Sigmoid colon (tissue), 7 donors: ENCODE results near the gene ANXA2R. TPM values are rescaled to one million over a fixed set of nuclear protein-coding genes. Genes with fewer than 3 reads are reported as not detected.

Experiments used
- DNase-seq: peaks from one replicate; pipeline ENCODE4 v3.0.0-alpha.2; 2019
- H3K27ac ChIP-seq, 4 donors: fragments of 200-600 bp; sonication (generic); one replicate each; pipeline ENCODE4 v1.5.1; 2016 to 2019; ENCODE audit warnings: mild to moderate bottlenecking in 1 of 4
- H3K27me3 ChIP-seq, 3 donors: fragments of 200-600 bp; sonication (generic); one replicate each; pipeline ENCODE4 v1.5.1; 2019; ENCODE audit warnings: mild to moderate bottlenecking in 1 of 3
- H3K36me3 ChIP-seq, 4 donors: fragments of 200-600 bp; sonication (generic); one replicate each; pipeline ENCODE4 v1.5.1; 2016 to 2019
- H3K4me1 ChIP-seq, 4 donors: fragments of 200-600 bp; sonication (generic); one replicate each; pipeline ENCODE4 v1.5.1; 2017 to 2019
- H3K4me3 ChIP-seq, 4 donors: fragments of 200-600 bp; sonication (generic); one replicate each; pipeline ENCODE4 v1.5.1; 2017 to 2019; ENCODE audit warnings: mild to moderate bottlenecking in 2 of 4, moderate library complexity in 1 of 4
- H3K9me3 ChIP-seq, 4 donors: fragments of 200-600 bp in 3 of 4; sonication (generic) in 3 of 4; one replicate each; pipeline versions ENCODE4 v1.5.1 to v1.6.1; 2013 to 2019
- CTCF ChIP-seq, 4 experiments: fragments of 450-650 bp in 3 of 4; fragments of 200-600 bp in 1 of 4; IDR thresholded peaks; one replicate each; pipeline ENCODE4 v1.5.1; 2016 to 2019; ENCODE audit warnings: antibody characterized with exemption in 4 of 4, mild to moderate bottlenecking in 3 of 4, moderate library complexity in 2 of 4
- EP300 ChIP-seq, 4 donors: sonication (generic); formaldehyde crosslinking; IDR thresholded peaks; one replicate each; pipeline ENCODE4 v1.6.1; 2017; ENCODE audit warnings: antibody characterized with exemption in 4 of 4
- POLR2A ChIP-seq, 2 donors: fragments of 450-650 bp; IDR thresholded peaks; one replicate each; pipeline ENCODE4 v1.6.1; 2016; ENCODE audit warnings: antibody characterized with exemption in 2 of 2, mild to moderate bottlenecking in 2 of 2, moderate library complexity in 2 of 2
- POLR2AphosphoS5 ChIP-seq, 4 donors: sonication (generic); formaldehyde crosslinking; IDR thresholded peaks; one replicate each; pipeline ENCODE4 v1.6.1; 2017; ENCODE audit warnings: antibody characterized with exemption in 4 of 4
- WGBS, 2 donors: extraction: QIAGEN DNeasy Blood & Tissue Kit; methylation state at CpG; one replicate each; pipeline ENCODE4 v1.1.7; 2013; 5-methylcytosine and 5-hydroxymethylcytosine counted together
- intact Hi-C: fragments of 100-400 bp; cut with DNase I; formaldehyde crosslinking; loops from one replicate; pipeline ENCODE4 v1.15.1; 2023
- polyA plus RNA-seq, 3 donors: library from polyadenylated mRNA; stranded (reverse); fragments of 200-250 nt; gene quantifications; one replicate each; pipeline ENCODE4 v1.2.3, GENCODE V29; 2013
- total RNA-seq, 4 donors: library from RNA; depleted of rRNA; stranded (reverse); fragments of >200 nt; gene quantifications; one replicate each; pipeline ENCODE4 v1.1.0, GENCODE V29; 2016
- donor health status: healthy with polysubstance abuse.
- donor health status: Bipolar disorder and iron deficiency.
- donor health status: healthy.

Gene ANXA2R
- total and polyA plus RNA-seq, 7 donors = 0.69 to 12.4 (median 3.2) TPM

GRCh38 chr5:43021151-43021550 lies 19.0 kb downstream of the ANXA2R start:
- intact Hi-C loops = loop anchor here (2.0 kb wide), 1 partner anchor 20 kb away; the partner anchor contains the start of gene ANXA2R
- no peaks in the 10 kb centered on the region for H3K9me3 ChIP-seq
- no peak overlapping the region for H3K4me3 ChIP-seq
- peaks cover 0 to 17% (median 15%) of the 10 kb centered on the region in 4 donors for H3K4me1 ChIP-seq
- no peak for DNase-seq
- TF ChIP-seq POLR2A (IDR thresholded peaks at IDR 0.05) (no peak), EP300 (IDR thresholded peaks at IDR 0.05) (no peak), CTCF (IDR thresholded peaks at IDR 0.05) (no peak), POLR2AphosphoS5 (IDR thresholded peaks at IDR 0.05) (no peak)
- peaks cover 31 to 95% (median 60%) of the 10 kb centered on the region in 3 donors for H3K27me3 ChIP-seq
- H3K27ac ChIP-seq = no peak overlapping the region
- WGBS, 2 donors = 86 to 93% methylated on average over 2 of the region's 2 CpGs
- no peaks in the 10 kb centered on the region for H3K36me3 ChIP-seq

- H3K36me3 ChIP-seq = no peaks in the 10 kb centered on the region
- 6 to 7% methylated on average over 11 of the region's 11 CpGs for WGBS, 2 donors
- peak overlapping the region; percentile 78 to 86 (median 84) for H3K27ac ChIP-seq
- no peak for DNase-seq
- TF ChIP-seq POLR2AphosphoS5 (IDR thresholded peaks at IDR 0.05) (no peak), EP300 (IDR thresholded peaks at IDR 0.05) (no peak), CTCF (IDR thresholded peaks at IDR 0.05) (no peak), POLR2A (IDR thresholded peaks at IDR 0.05) (no peak)
- intact Hi-C loops = loop anchor here (2.0 kb wide), 1 partner anchor 20 kb away; the partner anchor contains the start of gene ANXA2R
- H3K27me3 ChIP-seq = peaks cover 31 to 96% (median 60%) of the 10 kb centered on the region in 3 donors
- H3K4me3 ChIP-seq = peak overlapping the region in 3 of 4 donors; percentile 40 to 53 (median 49)
- peaks cover 0 to 17% (median 15%) of the 10 kb centered on the region in 4 donors for H3K4me1 ChIP-seq
- H3K9me3 ChIP-seq = no peaks in the 10 kb centered on the region
Observed at GRCh38 chr5:43020399-43020746, 19.7 kb downstream of the ANXA2R start.

- Histone ChIP-seq H3K27ac (peak overlapping the region; percentile 78 to 86 (median 84)), H3K27me3 (peaks cover 31 to 91% (median 60%) of the 10 kb centered on the region in 3 donors)
- 4% methylated on average over 39 of the region's 39 CpGs for WGBS, 2 donors
Observed at GRCh38 chr5:43019614-43020398, 20.3 kb downstream of the ANXA2R start.

GRCh38 chr5:43019291-43019613 lies 20.9 kb downstream of the ANXA2R start:
- H3K27ac ChIP-seq = peak overlapping the region; percentile 78 to 86 (median 84)
- peak overlapping the region; percentile 7 to 53 (median 44) for H3K4me3 ChIP-seq
- H3K27me3 ChIP-seq = peaks cover 31 to 85% (median 60%) of the 10 kb centered on the region in 3 donors
- 8 to 9% methylated on average over 6 of the region's 6 CpGs for WGBS, 2 donors
- no peaks in the 10 kb centered on the region for H3K36me3 ChIP-seq
- DNase-seq = no peak
- H3K9me3 ChIP-seq = no peaks in the 10 kb centered on the region
- H3K4me1 ChIP-seq = peaks cover 0 to 17% (median 15%) of the 10 kb centered on the region in 4 donors
- TF ChIP-seq POLR2A (IDR thresholded peaks at IDR 0.05) = no peak
- TF ChIP-seq POLR2AphosphoS5 (IDR thresholded peaks at IDR 0.05) = peak in 1 of 4 donors; percentile 16
- intact Hi-C loops = no loop called here

More at GRCh38 chr5:43019614-43020398, 20.3 kb downstream of the ANXA2R start:
- H3K4me1 ChIP-seq = peaks cover 0 to 17% (median 15%) of the 10 kb centered on the region in 4 donors
- intact Hi-C loops = loop anchor here (2.0 kb wide), 1 partner anchor 21 kb away; the partner anchor contains the start of gene ANXA2R
- no peak for DNase-seq
- no peaks in the 10 kb centered on the region for H3K36me3 ChIP-seq
- peak overlapping the region; percentile 7 to 53 (median 44) for H3K4me3 ChIP-seq
- no peak for TF ChIP-seq POLR2A (IDR thresholded peaks at IDR 0.05)
- no peak for TF ChIP-seq EP300 (IDR thresholded peaks at IDR 0.05)
- peak in 2 of 4 donors; percentile 47 to 52 for TF ChIP-seq POLR2AphosphoS5 (IDR thresholded peaks at IDR 0.05)
- peak in 1 of 4 experiments; percentile 41 for TF ChIP-seq CTCF (IDR thresholded peaks at IDR 0.05)
- no peaks in the 10 kb centered on the region for H3K9me3 ChIP-seq

- H3K9me3 ChIP-seq = no peaks in the 10 kb centered on the region
Observed at GRCh38 chr5:43017428-43017815, 22.7 kb downstream of the ANXA2R start.

More at GRCh38 chr5:43017428-43017815, 22.7 kb downstream of the ANXA2R start:
- TF ChIP-seq EP300 (IDR thresholded peaks at IDR 0.05) = no peak
- TF ChIP-seq CTCF (IDR thresholded peaks at IDR 0.05) = peak in 1 of 4 experiments; percentile 9
- no peak for DNase-seq
- H3K27ac ChIP-seq = peak overlapping the region; percentile 78 to 86 (median 84)
- peaks cover 0 to 17% (median 15%) of the 10 kb centered on the region in 4 donors for H3K4me1 ChIP-seq
- 3 to 5% methylated on average over 13 of the region's 13 CpGs for WGBS, 2 donors
- intact Hi-C loops = no loop called here
- no peaks in the 10 kb centered on the region for H3K36me3 ChIP-seq
- peak overlapping the region; percentile 39 to 53 (median 44) for H3K4me3 ChIP-seq
- H3K27me3 ChIP-seq = peaks cover 24 to 67% (median 54%) of the 10 kb centered on the region in 3 donors
